Measurements from ENCODE around the gene RGS2. TPM values are rescaled to one million over a fixed set of nuclear protein-coding genes. Genes with fewer than 3 reads are reported as not detected.

Gene RGS2
- total RNA-seq, 4 donors from 2014 or later = 78.0 to 98.2 (median 91.4) TPM

DNA sequence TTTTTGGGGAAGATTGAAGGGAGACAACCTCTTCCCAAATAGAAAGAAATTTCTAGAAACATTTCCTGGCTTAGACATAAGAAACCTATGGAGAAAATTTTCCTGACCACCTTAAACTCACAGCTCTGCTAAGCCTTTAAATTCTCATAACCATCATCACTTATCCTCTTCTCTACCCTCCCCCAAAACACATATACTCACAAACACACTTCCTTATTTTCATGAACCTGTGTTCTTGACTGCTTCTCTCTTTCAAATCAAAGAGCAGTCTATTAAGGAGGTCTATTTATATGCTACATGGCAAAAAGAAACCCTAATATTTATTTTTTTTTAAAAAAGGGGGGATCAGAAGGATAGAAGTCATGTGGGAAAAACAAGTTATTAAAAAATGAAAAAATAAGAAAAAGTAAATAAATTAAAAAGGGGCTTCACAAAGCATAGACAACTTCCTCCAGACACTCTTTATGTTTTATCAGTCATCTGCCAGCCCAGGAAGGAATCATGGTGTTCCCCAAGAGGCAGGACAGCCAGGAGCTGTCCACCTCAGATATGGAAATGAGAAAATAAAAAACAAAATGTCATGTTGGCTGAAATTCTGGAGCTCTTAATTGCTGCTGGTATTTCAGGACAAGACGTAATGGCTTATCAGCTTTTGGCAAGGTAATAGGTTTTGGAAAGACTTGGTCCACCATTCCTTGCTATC, 12.8 kb upstream of the RGS2 start:
- no peak for TF ChIP-seq POLR2A (IDR thresholded peaks at IDR 0.05)
- no peak for TF ChIP-seq CTCF (IDR thresholded peaks at IDR 0.05)
- Histone ChIP-seq H3K27me3 (no peaks in the 10 kb centered on the region), H3K9me3 (no peaks in the 10 kb centered on the region), H3K27ac (no peak overlapping the region), H3K4me1 (no peaks in the 10 kb centered on the region), H3K4me3 (no peak overlapping the region), H3K36me3 (no peaks in the 10 kb centered on the region)
- no peak for DNase-seq

- Histone ChIP-seq H3K9me3 (no peaks in the 10 kb centered on the region), H3K27me3 (no peaks in the 10 kb centered on the region), H3K27ac (no peak overlapping the region), H3K4me1 (no peaks in the 10 kb centered on the region), H3K36me3 (no peaks in the 10 kb centered on the region), H3K4me3 (no peak overlapping the region)
- DNase-seq = no peak
- no peak for TF ChIP-seq POLR2A (IDR thresholded peaks at IDR 0.05)
- no peak for TF ChIP-seq CTCF (IDR thresholded peaks at IDR 0.05)
These were observed 11.7 kb upstream of the RGS2 start for GRCh38 chr1:192797143-192797542.

GRCh38 chr1:192797891-192798290, 10.9 kb upstream of the RGS2 start:
- Histone ChIP-seq H3K27me3 (no peaks in the 10 kb centered on the region), H3K4me3 (no peak overlapping the region), H3K9me3 (no peaks in the 10 kb centered on the region), H3K4me1 (no peaks in the 10 kb centered on the region), H3K27ac (no peak overlapping the region), H3K36me3 (no peaks in the 10 kb centered on the region)
- DNase-seq = no peak
- TF ChIP-seq CTCF (IDR thresholded peaks at IDR 0.05) = no peak
- no peak for TF ChIP-seq POLR2A (IDR thresholded peaks at IDR 0.05)

- Histone ChIP-seq H3K4me3 (no peak overlapping the region), H3K27me3 (no peaks in the 10 kb centered on the region), H3K27ac (no peak overlapping the region), H3K4me1 (peaks cover 0 to 6% (median under 1%) of the 10 kb centered on the region in 4 donors), H3K9me3 (no peaks in the 10 kb centered on the region), H3K36me3 (no peaks in the 10 kb centered on the region)
- no peak for DNase-seq
- TF ChIP-seq CTCF (IDR thresholded peaks at IDR 0.05) (no peak), POLR2A (IDR thresholded peaks at IDR 0.05) (no peak)
These were observed 7.4 kb upstream of the RGS2 start for GRCh38 chr1:192801451-192801850.

DNA sequence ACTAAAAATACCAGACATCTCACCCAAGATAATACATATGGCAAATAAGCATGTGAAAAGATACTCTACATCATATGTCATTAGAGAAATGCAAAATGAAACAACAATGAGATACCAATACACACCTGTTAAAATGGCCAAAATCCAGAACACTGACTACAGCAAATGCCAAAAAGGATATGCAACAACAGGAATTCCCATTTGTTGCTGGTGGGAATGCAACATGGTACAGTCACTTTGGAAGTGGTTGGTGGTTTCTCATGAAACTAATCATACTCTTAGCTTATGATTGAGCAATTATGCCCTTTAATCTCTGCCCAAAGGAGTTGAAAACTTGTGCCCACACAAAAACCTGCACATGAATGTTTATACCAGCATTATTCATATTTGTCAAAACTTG, 6.4 kb upstream of the RGS2 start:
- no peaks in the 10 kb centered on the region for H3K36me3 ChIP-seq
- H3K27me3 ChIP-seq = no peaks in the 10 kb centered on the region
- H3K4me1 ChIP-seq = peaks cover 0 to 14% (median 4%) of the 10 kb centered on the region in 4 donors
- no peak for DNase-seq
- TF ChIP-seq CTCF (IDR thresholded peaks at IDR 0.05) = no peak
- no peak for TF ChIP-seq POLR2A (IDR thresholded peaks at IDR 0.05)
- no peak overlapping the region for H3K4me3 ChIP-seq
- H3K27ac ChIP-seq = no peak overlapping the region
- H3K9me3 ChIP-seq = no peaks in the 10 kb centered on the region
